Islet precursor cell (in vitro differentiated cells): ENCODE data around the gene CAPN10.
A peak's percentile ranks its signal among the peaks of the same experiment; 100 is the strongest.

Experiments
- DNase-seq: peaks from one replicate; pipeline ENCODE4 v3.0.0-alpha.2; 2018

CAPN10 gene

GRCh38 chr2:240626531-240627300, 40.2 kb downstream of the CAPN10 start:
- peak; percentile 51 for DNase-seq

DNA sequence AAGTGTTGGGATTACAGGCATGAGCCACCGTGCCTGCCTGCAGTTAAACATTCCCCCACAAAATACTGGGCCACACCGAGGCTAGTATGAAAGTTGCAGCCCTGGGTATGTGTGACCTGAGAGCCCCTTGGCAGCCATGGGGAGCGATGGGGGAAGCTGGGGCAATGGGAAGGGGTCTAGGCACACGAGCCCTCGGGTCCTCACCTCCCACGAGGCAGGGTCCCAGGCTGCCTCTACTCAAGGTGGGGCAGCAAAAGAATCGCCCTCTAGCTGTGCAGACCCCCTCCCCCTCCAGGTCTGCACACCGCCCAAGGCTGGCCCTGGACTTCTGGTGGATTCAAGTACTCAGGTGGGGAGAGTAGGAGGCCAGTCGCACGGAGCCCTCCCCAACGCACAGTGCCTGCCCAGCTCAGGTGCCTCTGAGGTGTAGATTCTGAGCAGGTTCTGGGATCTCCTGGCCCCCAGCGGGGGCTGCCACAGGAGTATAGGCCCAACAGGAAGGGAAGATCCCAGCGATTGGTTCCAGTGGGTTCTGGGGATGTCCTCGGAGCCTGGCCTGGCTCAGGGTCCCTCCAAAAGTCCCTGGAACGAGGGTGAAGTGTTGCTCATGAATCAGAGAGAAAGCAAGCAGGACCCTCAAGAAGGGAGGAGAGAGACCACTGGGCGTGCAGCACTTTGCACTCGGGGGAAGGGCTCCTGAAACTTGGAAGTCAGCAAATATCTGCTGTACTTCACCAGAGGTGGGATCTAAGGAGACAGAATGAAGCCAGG, 41.4 kb downstream of the CAPN10 start:
- peak; percentile 38 for DNase-seq

GRCh38 chr2:240628507-240628807, 41.9 kb downstream of the CAPN10 start:
- DNase-seq, result no peak

- peak; percentile 44 for DNase-seq
Observed at GRCh38 chr2:240628808-240629618, 42.5 kb downstream of the CAPN10 start.

- DNase-seq, result no peak
Observed at GRCh38 chr2:240629619-240629967, 43.1 kb downstream of the CAPN10 start.

DNA sequence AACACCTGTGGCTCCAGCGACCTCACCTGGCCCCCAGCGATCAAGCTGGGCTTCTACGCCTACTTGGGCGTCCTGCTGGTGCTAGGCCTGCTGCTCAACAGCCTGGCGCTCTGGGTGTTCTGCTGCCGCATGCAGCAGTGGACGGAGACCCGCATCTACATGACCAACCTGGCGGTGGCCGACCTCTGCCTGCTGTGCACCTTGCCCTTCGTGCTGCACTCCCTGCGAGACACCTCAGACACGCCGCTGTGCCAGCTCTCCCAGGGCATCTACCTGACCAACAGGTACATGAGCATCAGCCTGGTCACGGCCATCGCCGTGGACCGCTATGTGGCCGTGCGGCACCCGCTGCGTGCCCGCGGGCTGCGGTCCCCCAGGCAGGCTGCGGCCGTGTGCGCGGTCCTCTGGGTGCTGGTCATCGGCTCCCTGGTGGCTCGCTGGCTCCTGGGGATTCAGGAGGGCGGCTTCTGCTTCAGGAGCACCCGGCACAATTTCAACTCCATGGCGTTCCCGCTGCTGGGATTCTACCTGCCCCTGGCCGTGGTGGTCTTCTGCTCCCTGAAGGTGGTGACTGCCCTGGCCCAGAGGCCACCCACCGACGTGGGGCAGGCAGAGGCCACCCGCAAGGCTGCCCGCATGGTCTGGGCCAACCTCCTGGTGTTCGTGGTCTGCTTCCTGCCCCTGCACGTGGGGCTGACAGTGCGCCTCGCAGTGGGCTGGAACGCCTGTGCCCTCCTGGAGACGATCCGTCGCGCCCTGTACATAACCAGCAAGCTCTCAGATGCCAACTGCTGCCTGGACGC, 43.6 kb downstream of the CAPN10 start:
- DNase-seq, result peak; percentile 45

- DNase-seq, result peak; percentile 24
Observed at GRCh38 chr2:240630771-240631547, 44.4 kb downstream of the CAPN10 start.

DNA sequence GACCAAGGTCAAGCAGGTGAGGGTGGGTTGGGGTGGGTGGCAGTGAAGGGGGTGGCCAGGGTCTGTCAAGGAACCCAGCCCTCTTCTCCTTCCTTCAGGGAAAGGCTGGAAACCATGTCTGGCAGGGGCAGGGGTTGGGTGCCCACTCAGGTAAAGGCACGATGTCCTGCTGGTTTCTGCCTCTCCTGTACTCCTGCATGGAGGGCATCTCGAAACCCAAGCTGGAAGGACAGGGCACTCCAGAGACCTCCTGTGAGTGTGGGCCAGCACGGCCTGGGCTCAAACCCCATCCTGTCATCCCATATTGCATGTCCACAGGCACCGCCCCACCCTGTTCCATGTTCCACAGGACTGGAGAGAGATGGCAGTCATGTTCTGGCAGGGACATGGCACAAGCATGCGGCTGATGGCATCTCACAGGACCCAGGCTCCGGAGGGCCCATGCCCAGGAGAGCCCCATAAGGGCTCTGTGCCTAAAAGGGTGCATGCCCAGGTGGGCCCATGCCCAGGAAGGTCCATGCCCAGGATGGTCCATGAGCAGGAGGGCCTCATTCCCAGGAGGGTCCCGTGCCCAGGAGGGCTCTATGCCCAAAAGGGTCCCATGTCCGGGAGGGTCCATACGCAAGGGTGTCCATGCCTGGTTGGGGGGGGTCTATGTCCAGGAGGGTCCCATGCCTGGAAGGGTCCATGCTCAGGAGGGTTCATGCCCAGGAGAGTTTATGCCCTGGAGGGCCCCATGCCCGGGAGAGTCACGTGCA, 45.2 kb downstream of the CAPN10 start:
- no peak for DNase-seq

DNA sequence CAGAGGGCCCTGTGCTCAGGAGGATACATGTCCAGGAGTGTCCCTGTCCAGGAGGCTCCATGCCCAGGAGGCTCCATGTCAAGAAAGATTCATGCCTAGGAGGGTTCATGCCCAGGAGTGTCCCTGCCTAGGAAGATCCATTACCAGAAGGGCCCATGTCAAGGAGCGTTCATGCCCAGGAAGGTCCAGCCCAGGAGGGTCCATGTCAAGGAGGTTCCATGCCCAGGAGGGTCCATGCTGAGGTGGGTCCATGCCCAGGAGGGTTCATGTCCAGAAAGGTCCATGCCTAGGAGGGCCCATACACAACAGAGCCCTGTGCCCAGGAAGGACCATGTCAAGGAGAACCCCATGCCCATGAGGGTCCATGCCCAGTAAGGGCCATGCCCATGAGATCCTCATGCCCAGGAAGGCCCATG, 45.8 kb downstream of the CAPN10 start:
- peak; percentile 29 for DNase-seq

GRCh38 chr2:240635121-240635997, 48.8 kb downstream of the CAPN10 start:
- DNase-seq, result peak; percentile 25

DNA sequence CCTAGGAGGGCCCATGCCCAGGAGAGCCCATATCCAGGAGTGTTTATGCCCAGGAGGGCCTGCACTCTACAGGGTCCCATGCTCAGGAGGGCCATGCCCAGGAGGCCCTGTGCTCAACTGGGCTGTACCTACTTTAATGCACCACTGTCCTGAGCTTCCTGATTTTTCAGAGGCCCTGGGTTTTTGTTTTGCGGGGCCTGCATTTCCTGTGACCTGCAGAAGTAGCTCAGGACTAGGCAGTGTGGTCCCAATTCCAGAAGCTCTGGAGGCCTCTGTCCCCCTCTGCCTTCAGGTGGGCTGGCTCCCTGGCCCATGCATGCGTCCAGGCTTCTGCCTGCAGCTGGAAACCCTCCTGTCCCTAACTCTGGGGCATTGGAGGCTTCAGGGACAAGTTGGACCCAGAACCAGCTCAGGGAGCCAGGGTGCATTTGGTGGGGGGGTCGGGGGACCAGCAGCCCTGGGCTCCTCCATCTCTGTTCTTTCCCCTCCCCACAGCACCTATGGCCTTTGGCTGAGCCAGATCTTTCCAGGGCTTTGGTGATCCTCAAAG, 49.5 kb downstream of the CAPN10 start:
- DNase-seq, result peak; percentile 35

- DNase-seq, result peak; percentile 23
Observed at GRCh38 chr2:240636563-240637115, 50.1 kb downstream of the CAPN10 start.

- peak; percentile 29 for DNase-seq
Observed at GRCh38 chr2:240637116-240637900, 50.8 kb downstream of the CAPN10 start.

DNA sequence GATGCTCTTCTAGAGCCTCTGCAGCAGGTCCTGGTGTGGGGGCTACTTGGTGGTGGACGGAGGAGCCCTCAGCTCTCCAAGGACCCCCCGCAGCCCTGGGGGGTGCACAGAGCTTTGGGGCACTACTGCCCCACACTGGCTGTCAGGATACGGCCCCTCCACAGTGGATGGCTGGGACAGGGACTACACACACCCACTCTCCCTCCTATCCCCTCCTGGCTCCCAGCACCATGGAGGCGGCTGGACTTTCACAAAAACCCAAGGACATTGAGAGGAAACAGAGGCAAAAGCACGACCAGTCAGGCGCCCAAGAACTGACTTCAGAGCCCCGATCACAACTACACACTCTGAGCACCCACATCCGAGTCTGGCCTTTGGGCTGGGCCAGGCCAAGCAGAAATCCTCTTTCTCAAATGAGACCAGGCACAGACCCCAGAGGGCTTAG, 51.4 kb downstream of the CAPN10 start:
- peak; percentile 44 for DNase-seq

GRCh38 chr2:240638512-240639160, 52.1 kb downstream of the CAPN10 start:
- peak; percentile 33 for DNase-seq

DNA sequence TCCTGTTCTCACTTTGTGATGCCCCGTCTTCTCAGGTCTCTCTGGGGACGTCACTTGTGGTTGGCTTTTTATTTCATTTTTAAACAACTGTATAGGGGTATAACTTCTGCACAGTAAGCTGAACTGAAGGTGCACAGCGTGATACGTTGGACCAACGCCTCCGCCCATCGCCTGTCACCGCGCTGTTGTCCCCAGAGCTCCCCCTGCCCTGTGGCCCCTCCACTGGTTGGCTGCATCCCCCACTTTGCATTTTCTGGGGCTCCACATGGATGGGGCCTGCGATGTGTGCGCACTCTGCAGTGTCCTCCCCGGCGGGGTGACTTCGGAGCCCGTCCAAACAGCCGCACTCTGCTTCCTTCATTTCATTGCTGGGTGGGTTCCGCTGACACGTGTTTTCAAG, 53.0 kb downstream of the CAPN10 start:
- DNase-seq, result peak; percentile 18

DNA sequence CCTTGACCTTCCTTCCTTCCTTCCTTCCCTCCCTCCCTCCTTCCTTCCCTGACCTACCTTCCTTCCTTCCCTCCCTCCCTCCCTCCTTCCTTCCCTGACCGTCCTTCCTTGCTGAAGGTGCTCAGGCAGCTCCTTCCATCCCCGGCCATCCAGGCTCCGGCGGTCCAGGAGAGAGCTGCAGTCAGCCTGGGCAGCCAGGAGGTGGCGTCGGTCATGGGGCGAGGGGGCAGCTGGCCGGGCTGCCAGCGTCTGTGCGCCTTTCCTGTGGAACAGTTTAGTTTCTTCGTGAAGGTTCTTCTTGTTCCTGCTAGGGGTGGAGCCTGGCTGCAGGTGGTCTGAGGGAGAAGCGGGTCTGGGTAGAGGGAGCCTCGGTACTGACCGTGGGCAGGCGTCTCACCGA, 54.4 kb downstream of the CAPN10 start:
- peak; percentile 81 for DNase-seq
